CD4-positive, alpha-beta T cell treated with Interleukin-4 for 4 hours (primary cell): Measurements from ENCODE around the gene CST9.
A peak's percentile ranks its signal among the peaks of the same experiment; 100 is the strongest.
"Not testable (repeated sequence)": the region's sequence is repeated elsewhere in the genome, so short reads cannot be mapped to it uniquely, and the experiment has no call there.

Experiments
- DNase-seq: peaks from one replicate; pipeline ENCODE4 v3.0.0-alpha.2; 2020

Gene CST9

GRCh38 chr20:23636908-23637281 lies 31.2 kb upstream of the CST9 start:
- DNase-seq = no peak

DNA sequence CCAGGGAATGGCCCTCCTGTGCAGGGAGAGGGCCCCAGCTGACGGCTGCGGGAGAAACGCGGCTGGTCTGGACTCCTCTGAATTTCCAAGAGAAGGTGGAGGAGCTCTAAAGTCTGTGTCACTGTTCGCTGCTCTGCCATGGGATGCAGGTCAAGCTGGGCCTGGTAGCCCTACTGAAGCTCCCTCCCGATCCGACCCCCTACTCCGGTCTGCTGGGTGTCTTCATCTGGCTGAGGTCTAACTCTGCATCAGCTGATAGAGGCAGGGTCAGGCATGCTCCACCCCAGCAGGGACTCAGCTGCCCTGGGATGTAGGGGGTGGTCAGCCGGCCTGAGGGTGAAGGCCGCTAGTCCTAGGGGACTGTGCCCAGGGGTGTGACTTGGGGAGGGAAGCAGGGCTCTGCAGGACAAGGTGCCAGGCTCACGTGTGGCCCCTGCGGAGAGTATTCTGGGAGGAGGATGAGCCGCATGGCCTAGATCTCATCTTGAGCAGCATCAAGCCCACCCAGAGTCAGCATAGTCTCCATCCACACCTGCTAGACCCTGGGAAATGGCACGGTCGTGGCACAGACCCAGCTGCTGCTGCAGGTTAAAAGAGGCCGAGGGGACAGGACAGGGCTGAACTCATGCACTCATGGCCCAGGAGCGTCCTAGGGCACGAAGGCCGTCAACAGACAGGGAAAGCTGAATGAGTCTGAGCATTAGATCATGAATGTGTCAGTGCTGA lies 30.6 kb upstream of the CST9 start:
- DNase-seq = no peak

DNA sequence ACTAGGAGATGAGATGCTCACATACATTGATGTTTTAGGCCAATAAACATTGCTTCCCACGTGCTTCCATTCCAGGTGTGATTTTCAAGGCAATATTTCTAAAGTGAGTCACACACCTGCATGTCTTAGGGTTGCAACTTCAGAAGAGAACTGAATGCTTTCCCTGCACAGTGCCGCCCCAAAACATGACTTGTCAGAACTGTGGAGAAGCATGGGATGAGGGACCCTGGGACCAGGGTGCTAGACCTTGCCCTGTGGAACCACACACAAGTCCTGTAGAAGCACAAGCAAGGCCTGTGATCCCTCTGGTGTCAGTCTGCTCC lies 30.0 kb upstream of the CST9 start:
- DNase-seq = not testable (repeated sequence)

DNA sequence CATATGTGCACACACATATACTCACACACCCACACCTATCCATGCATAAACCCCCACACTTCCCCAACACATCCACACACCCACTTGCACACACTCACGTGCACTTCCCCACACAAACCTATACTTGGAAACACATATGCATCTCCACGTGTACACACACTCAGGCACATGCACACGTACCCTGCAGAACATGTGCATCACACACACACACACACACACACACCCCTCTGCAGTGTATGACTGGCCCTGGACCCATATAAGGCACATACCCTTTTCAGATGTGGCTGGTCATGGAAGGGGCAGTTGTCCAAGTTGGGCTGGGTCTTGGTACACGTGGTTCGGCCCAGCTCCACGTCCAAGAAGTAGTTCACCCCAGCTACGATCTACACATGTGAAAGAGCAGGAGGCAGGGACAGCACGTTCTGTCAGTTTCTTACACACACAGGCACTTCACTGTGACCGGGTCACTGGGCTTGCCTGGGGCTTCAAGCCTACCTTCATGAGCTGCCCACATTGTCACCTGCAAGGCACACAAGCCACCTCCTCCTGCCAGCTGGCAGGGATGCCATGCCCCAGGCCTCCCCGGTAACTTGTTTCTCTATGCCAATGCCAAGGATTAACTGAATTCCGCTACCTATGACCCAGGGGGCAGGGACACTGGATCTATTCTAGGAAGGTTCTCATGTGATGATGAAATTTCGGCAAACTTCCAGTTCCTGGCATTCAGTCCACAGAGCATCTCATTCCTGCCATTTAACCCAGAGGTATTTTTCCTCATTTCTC lies 29.5 kb upstream of the CST9 start:
- no peak for DNase-seq

DNA sequence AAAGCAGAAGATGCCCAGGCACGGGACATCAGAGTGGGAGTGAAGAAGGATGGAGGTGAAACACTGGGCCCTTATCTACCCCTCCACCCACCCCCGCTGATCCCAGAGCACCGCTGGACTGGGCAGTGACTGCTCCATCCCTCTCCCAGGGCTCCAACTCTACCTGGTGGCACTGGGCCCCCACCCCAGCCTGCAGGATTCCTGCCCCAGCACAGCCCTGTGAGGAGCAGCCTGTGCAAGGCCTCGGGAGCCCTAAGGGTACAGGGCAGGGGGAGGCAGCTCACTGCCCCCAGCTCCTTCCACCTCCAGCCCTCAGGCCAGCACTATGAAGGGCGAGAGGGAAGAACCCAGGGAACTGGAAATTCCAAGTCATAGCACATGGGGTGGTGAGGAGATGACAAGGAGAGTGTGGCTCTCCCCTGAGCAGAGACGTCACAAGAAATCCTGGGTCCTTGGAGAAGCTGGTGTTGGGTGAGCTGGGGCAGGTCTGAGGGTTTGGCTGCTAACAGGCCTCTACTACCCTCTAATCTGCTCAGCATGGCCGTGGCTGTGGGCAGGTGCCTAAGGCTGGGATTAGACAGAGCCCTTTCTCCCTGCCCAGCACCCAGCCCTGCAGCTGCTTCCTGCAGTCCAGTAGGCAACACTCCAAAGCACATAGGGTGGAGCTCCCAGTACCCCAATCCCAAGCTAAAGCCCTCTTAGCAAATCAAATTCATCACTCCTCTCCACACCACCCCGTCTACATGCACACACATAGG lies 28.5 kb upstream of the CST9 start:
- no peak for DNase-seq

- no peak for DNase-seq
These were observed 27.2 kb upstream of the CST9 start for GRCh38 chr20:23632711-23633573.

DNA sequence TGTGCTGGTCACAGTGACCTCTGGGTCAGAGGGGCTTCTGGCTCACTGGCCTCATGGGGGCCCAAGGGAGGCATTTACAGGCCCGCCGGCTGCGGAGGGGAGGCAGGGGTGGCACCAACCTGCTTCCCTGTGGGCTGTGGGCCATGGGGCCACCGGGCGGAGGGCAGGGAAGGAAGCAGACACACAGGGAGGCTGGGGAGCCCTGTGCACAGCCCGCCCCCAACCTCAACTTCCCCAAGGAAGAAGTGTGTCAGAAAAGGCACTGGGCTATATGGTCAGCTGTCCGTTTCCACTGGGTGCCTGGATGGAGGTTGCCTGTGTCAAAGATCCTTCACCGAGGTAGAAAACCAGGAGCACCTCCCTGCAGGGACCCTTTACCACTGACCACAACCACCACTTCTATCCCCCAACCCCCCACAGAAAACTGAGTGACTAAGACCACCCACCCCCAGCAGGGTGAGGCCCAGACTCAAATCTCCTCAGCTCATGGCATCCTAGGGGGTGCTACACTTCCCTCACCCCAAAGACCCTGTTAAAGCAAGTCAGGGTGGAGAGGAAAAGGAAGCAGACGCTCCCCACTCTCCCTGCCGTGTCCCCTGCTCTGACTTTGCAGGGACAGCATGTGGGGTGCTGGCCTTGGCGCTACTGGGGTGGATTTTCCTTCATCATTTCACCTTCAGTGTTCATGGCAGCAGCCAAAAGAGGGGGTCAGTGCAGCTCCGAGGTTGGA lies 26.4 kb upstream of the CST9 start:
- no peak for DNase-seq

DNA sequence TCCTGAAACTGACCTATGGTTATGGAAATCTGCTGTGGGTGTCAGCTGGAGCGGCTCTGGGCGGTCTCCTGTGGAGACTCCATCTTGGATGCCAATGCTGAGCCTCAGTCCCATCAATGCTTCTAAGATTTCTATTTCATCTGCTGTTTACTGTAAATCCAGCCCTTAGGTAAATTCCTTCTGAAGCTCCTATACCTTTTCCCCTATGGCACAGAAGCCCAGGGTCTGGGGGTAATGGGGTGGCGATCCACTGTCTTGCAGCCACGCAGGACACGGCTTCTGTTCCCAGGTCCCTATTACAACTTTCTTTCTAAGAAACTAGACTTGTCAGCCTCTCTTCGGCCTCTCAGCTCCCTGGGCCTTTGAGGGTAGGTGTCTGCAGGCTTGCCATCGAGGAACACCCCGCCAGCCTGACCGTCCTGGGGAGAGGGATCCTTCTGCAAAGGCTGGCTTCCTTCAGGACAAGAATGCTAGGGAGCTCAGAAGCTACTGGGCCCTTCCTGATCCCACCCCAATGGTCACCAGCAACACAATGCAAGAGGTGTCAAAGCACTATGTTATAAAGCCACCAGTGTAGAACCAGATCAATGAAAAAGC lies 25.6 kb upstream of the CST9 start:
- no peak for DNase-seq

DNA sequence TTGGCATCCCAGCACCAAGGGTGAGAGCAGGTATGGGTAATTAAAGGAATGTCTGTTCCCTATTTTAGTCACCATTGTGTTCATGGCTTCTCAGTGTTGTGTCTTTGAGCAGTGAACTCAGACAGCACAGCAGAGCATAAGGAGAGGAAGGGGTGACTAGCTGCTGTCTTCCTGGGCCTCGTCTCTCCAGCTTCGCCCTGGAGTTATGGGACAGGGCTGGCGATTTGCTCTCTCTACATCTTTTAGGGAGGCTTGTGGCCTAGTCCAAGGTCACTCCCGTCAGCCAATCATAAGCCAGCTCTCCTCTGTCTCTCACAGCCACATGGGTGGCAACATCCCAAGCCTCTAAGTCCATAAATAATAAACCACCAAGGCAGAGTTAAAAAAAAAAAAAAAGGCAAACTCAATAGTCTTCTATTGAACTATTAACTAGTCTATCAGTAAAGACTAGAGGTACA lies 24.7 kb upstream of the CST9 start:
- DNase-seq = no peak

DNA sequence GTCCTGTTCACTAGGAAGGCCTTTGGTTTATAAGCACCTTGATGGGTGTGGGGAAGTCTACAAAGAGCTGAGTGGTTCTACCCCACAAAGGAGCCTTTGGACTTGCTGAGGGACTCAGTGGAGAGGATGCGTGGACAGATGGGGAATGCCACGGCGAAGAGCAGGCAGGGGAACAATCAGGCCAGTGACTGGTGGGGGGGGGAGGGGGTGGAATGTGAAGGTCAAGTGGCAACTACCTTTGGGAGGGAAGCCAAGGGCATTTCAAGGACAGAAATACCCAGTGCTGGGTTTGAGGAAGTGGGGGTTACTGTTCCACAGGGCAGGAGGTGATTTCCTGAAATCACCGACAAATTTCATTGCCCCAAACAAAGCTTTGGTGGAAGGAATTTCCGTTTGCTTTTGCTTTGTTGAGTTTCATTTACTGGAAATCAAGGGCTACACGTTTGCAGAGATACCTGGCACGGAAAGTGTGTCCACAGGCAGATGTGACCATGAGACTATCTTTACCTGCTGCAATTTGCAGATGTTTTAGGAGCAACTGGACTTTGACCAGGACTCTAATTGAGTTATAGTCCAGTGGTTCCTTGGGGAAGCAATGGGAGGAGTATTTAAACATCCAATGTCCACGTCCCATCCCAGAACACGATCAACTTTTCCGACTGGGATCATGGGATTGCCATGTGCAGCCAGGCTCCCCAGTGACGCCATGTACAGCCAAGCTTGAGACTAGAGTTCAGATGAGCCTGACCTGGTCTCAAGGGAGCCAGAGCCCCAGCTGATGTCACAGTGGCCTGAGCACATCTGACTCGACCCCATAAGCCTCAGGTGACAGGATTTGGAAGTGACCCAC lies 24.1 kb upstream of the CST9 start:
- no peak for DNase-seq

DNA sequence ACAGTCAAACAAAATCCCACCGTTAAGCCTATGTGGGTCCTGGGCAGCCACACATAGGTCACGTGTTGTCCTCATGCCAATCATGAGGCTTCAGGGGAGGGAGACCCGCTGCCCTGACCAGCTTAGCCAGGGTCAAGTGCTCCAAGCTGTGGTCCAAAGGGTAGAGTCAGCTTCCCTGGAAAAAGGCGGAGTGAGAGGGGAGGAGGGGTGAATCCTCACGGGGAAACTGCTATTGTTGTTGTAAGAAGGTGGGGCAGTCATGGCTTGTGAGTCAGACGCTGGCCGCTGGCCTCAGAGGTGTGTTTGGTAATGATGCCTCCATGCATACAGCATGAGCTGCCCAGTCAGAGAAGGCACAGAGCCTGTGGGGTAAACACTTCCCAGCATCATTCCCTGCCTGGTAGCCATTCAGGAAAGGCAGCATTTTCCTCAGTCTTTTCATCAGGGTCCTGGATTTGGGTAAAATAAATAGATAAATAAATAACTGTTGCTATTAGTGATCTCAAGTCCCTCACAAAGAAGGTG lies 23.4 kb upstream of the CST9 start:
- no peak for DNase-seq

DNA sequence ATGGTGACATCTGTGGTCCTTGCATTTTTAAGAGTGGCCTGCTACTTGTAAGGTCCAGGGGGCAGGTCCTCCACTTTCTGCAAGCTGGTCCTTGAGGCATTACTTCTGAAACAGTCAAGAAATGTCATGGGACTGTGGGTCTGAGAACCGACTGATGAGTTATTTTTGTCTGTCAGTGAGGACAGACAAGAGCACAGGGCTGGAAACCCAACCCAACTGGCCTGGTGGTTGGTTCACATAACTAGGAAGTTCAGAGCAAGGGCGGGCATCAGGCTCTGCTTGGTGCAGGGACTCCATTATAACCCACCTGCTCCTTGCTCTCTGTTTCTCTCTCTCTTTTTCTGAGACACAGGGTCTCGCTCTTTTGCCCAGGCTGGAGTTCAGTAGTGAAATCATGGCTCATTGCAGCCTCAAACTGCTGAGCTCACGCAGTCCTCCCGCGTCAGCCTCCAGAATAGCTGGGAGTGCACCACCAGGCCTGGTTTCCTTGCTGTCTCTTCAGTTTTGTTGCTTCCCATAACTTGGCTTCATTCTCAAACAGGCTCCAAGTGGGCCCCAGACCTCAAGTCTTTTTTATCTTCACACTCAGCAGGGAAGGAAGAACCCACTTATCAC lies 22.8 kb upstream of the CST9 start:
- no peak for DNase-seq

DNA sequence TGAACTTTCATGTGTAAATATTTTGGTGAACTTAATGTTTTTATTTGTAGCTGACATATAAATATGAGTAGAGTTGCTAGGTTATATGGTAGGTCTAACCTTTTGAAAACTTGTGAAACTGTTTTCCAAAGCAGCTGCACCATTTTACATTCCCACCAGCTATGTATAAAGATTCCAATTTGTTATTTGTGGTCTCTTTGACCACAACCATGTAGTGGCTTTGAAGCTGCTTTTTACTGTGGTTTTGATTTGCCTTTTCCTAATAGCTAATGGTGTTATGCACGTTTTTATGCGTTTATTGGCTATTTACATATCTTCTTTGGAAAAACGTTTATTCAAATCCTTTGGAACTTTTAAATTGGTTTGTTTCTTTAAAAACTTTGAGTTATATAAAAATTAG lies 21.8 kb upstream of the CST9 start:
- no peak for DNase-seq

DNA sequence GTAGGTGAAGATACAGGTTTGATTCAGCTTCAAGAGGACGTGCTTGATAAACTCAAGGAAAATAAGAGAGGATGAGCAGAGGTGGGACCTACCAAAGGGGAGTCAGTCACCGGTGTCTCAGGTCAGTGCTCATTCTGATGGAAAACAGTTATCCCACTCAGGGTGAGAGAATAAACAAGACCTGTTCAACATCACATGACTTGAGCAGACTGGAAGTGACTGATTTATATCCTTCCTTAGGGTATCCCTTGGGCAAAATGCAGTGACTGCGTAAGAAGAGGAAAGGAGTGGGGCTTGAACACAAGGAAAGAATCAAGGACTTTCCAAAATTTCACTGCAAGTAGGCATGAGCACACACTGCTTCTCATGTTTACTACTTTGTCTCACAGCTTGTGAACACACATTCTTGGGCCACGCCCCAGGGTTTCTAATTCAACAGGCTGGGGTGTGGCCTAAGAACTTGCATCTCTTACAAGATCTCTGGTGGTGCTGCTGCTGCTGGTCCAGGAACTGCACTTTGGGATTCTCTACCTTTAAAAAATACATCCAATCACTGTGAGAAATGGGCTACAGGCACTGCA lies 20.4 kb upstream of the CST9 start:
- DNase-seq = no peak

DNA sequence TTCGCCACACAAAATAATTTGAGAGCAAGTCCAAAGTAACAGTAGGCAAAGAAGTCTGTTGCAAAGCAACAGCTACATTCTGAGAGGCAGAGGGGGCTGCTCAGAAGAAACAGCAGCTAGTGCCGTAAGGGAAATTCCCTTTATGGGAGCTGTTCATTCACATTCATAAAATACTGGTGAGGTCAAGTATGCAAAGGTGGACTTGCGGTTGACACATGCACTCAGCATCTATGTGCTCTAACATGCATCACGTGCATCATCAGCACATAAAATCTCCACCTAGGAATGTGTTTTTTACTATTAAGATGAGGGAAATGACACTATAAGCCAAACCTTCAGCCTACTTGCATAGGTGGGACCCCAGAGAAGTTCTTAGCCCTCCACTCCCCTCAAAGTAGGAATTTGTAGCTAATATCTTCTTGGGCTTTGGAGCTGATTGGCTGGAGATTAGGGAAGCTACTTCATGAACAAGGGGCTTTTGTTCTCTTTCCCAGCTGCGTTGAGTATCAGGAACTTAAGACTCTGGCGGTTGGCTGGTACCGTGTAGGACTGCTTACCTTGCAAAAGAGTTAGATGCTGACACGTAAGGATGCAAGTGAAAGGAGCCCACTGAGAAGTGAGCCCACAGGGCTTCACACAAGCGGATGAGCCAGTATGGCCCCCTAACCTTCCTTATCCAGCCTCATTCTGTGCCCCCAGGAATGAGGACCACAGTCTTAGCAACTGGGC lies 19.7 kb upstream of the CST9 start:
- no peak for DNase-seq

GRCh38 chr20:23624324-23624691 lies 18.6 kb upstream of the CST9 start:
- DNase-seq = no peak

DNA sequence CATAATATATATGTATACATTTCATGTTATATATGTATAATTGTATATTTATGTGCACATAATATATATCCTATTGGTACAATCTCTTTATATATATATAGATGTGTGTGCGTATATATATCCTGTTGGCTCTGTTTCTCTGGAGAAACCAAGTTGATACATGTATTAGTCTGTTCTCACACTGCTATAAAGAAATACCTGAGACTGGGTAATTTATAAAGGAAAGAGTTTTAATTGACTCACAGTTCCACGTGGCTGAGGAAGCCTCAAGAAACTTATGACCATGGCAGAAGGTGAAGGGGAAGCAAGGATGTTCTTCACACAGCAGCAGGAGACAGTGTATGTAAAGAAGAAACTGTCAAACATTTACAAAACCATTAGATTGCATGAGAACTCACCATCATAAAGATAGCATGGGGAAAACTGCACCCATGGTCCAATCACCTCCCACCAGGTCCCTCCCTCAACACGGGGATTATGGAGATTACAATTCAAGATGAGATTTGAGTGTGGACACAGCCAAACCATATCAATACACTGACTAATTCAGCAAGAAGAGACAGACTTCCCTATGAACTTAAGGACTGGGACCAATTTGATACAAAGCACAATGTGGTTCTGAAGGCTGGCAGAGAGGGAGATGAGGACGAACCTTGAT lies 18.1 kb upstream of the CST9 start:
- DNase-seq = no peak

- DNase-seq = peak; percentile 10
These were observed 17.2 kb upstream of the CST9 start for GRCh38 chr20:23622839-23623343.
